Chondrocyte (in vitro differentiated cells): ENCODE measurements around the gene TIMM13. TPM values are rescaled to one million over a fixed set of nuclear protein-coding genes. Genes with fewer than 3 reads are reported as not detected.

ENCODE experiments used
- DNase-seq: peaks from one replicate; pipeline ENCODE4 v3.0.0; 2021; ENCODE audit warnings: mixed read lengths, low spot score
- H3K27ac Mint-ChIP-seq: one replicate; pipeline ENCODE4 v1.8.0; 2021; ENCODE audit warnings: mild to moderate bottlenecking, moderate library complexity, mixed read lengths; ENCODE audit not compliant: unreplicated experiment
- H3K27me3 Mint-ChIP-seq: 2 replicates; pipeline ENCODE4 v1.8.0; 2021; ENCODE audit warnings: low read depth, mixed read lengths
- H3K36me3 Mint-ChIP-seq: 2 replicates; pipeline ENCODE4 v1.8.0; 2021; ENCODE audit warnings: low read depth, mixed read lengths
- H3K4me1 Mint-ChIP-seq: 2 replicates; pipeline ENCODE4 v1.8.0; 2021; ENCODE audit warnings: low read depth, mild to moderate bottlenecking, mixed read lengths
- H3K4me3 Mint-ChIP-seq: one replicate; pipeline ENCODE4 v1.8.0; 2021; ENCODE audit warnings: mild to moderate bottlenecking, moderate library complexity, mixed read lengths; ENCODE audit not compliant: unreplicated experiment
- H3K9me3 Mint-ChIP-seq: 2 replicates; pipeline ENCODE4 v1.8.0; 2021; ENCODE audit warnings: low read depth, mixed read lengths
- CTCF ChIP-seq: fragments of 200-600 bp; sonication (generic); IDR thresholded peaks from 2 replicates; pipeline ENCODE4 v1.5.0; 2021; ENCODE audit warnings: antibody characterized with exemption, mild to moderate bottlenecking, moderate library complexity
- total RNA-seq: library from RNA; stranded (reverse); gene quantifications from 3 replicates; pipeline ENCODE4 v1.2.1, GENCODE V29; 2021

TIMM13 gene
- total RNA-seq, 1 donor from 2014 or later, result 74.6 TPM

- Mint-ChIP-seq H3K27ac (no peak overlapping the region), H3K36me3 (peaks cover 4% of the 10 kb centered on the region), H3K27me3 (no peaks in the 10 kb centered on the region), H3K4me3 (no peak overlapping the region), H3K4me1 (peaks cover 3% of the 10 kb centered on the region), H3K9me3 (no peaks in the 10 kb centered on the region)
- DNase-seq, result no peak
- no peak for TF ChIP-seq CTCF
These were observed 17.0 kb upstream of the TIMM13 start for GRCh38 chr19:2444251-2445002.

GRCh38 chr19:2443785-2444182, 16.4 kb upstream of the TIMM13 start:
- TF ChIP-seq CTCF, result no peak
- DNase-seq, result no peak
- peaks cover 3% of the 10 kb centered on the region for H3K4me1 Mint-ChIP-seq
- no peak overlapping the region for H3K27ac Mint-ChIP-seq
- H3K9me3 Mint-ChIP-seq, result no peaks in the 10 kb centered on the region
- no peaks in the 10 kb centered on the region for H3K27me3 Mint-ChIP-seq
- H3K36me3 Mint-ChIP-seq, result peaks cover 4% of the 10 kb centered on the region
- no peak overlapping the region for H3K4me3 Mint-ChIP-seq

GRCh38 chr19:2443116-2443784, 15.9 kb upstream of the TIMM13 start:
- Mint-ChIP-seq H3K9me3 (no peaks in the 10 kb centered on the region), H3K4me3 (no peak overlapping the region), H3K27me3 (no peaks in the 10 kb centered on the region), H3K27ac (no peak overlapping the region), H3K36me3 (peaks cover 4% of the 10 kb centered on the region), H3K4me1 (peaks cover 3% of the 10 kb centered on the region)
- no peak for TF ChIP-seq CTCF
- DNase-seq, result no peak

GRCh38 chr19:2441096-2441752, 13.8 kb upstream of the TIMM13 start:
- DNase-seq, result no peak
- no peak for TF ChIP-seq CTCF
- H3K36me3 Mint-ChIP-seq, result peaks cover 4% of the 10 kb centered on the region
- no peak overlapping the region for H3K27ac Mint-ChIP-seq
- H3K4me3 Mint-ChIP-seq, result no peak overlapping the region
- H3K27me3 Mint-ChIP-seq, result no peaks in the 10 kb centered on the region
- H3K4me1 Mint-ChIP-seq, result no peaks in the 10 kb centered on the region
- H3K9me3 Mint-ChIP-seq, result no peaks in the 10 kb centered on the region

- Mint-ChIP-seq H3K9me3 (no peaks in the 10 kb centered on the region), H3K27ac (no peak overlapping the region), H3K36me3 (peaks cover 4% of the 10 kb centered on the region), H3K4me3 (no peak overlapping the region), H3K27me3 (no peaks in the 10 kb centered on the region), H3K4me1 (no peaks in the 10 kb centered on the region)
- DNase-seq, result no peak
- TF ChIP-seq CTCF, result no peak
These were observed 13.1 kb upstream of the TIMM13 start for GRCh38 chr19:2440515-2440914.
